Activated gamma-delta T cell (primary cell): ENCODE data around the gene TOR1AIP1.
"Not testable (repeated sequence)": the region's sequence is repeated elsewhere in the genome, so short reads cannot be mapped to it uniquely, and the experiment has no call there.

Source experiments
- DNase-seq: peaks from one replicate; lab custom pipeline; 2025; lab: John Stamatoyannopoulos, UW
- total RNA-seq, 2 donors: gene quantifications; one replicate each; lab custom pipeline; 2026; lab: John Stamatoyannopoulos, UW

The TOR1AIP1 gene
- total RNA-seq = 99.1 to 107 reads per million in 2 donors

- DNase-seq = peak; percentile 96
These were observed at the start of gene TOR1AIP1 for GRCh38 chr1:179882253-179883039. TOR1AIP1 (plus strand) TSS chr1:179882285; CDS start chr1:179882503, 218 bp downstream.

- not testable (repeated sequence) for DNase-seq
These were observed 45.2 kb upstream of the TOR1AIP1 start for GRCh38 chr1:179836686-179837445.

GRCh38 chr1:179840107-179840506 is 42.0 kb upstream of the TOR1AIP1 start:
- DNase-seq = no peak

- no peak for DNase-seq
These were observed 33.9 kb upstream of the TOR1AIP1 start for GRCh38 chr1:179848233-179848632.

- DNase-seq = no peak
These were observed 29.0 kb upstream of the TOR1AIP1 start for GRCh38 chr1:179853102-179853501.

- DNase-seq = not testable (repeated sequence)
These were observed 26.3 kb upstream of the TOR1AIP1 start for GRCh38 chr1:179855831-179856230.

GRCh38 chr1:179856296-179856695 is 25.8 kb upstream of the TOR1AIP1 start:
- DNase-seq = no peak

GRCh38 chr1:179857009-179857408 is 25.1 kb upstream of the TOR1AIP1 start:
- no peak for DNase-seq

GRCh38 chr1:179860652-179861051 is 21.4 kb upstream of the TOR1AIP1 start:
- no peak for DNase-seq

- DNase-seq = no peak
These were observed 16.7 kb upstream of the TOR1AIP1 start for GRCh38 chr1:179865377-179865776.

- DNase-seq = no peak
These were observed 15.5 kb upstream of the TOR1AIP1 start for GRCh38 chr1:179866616-179867015.

- DNase-seq = no peak
These were observed 14.4 kb upstream of the TOR1AIP1 start for GRCh38 chr1:179867493-179868330.

GRCh38 chr1:179870870-179871269 is 11.2 kb upstream of the TOR1AIP1 start:
- DNase-seq = no peak

GRCh38 chr1:179871940-179872339 is 10.1 kb upstream of the TOR1AIP1 start:
- no peak for DNase-seq

- no peak for DNase-seq
These were observed 9.5 kb upstream of the TOR1AIP1 start for GRCh38 chr1:179872558-179872957.

- no peak for DNase-seq
These were observed 8.6 kb upstream of the TOR1AIP1 start for GRCh38 chr1:179873438-179873851.

GRCh38 chr1:179875596-179876299 is 6.3 kb upstream of the TOR1AIP1 start:
- DNase-seq = no peak

GRCh38 chr1:179876300-179876715 is 5.8 kb upstream of the TOR1AIP1 start:
- DNase-seq = no peak

GRCh38 chr1:179877586-179878265 is 4.4 kb upstream of the TOR1AIP1 start, which contains the start of gene TOR1AIP2:
TOR1AIP2 (minus strand) TSS chr1:179877803; CDS start chr1:179852665, 25,138 bp downstream.
- peak; percentile 61 for DNase-seq

- no peak for DNase-seq
These were observed 2.3 kb upstream of the TOR1AIP1 start for GRCh38 chr1:179879797-179880196.
